Measurements from ENCODE around the gene SPATC1L.
"Not testable (repeated sequence)": the region's sequence is repeated elsewhere in the genome, so short reads cannot be mapped to it uniquely, and the experiment has no call there.

Gene SPATC1L

GRCh38 chr21:46147429-46147828 lies 36.8 kb downstream of the SPATC1L start:
- DNase-seq, result peak; percentile 54

- no peak for DNase-seq
These were observed 37.4 kb downstream of the SPATC1L start for GRCh38 chr21:46146856-46147255.

- no peak for DNase-seq
These were observed 38.2 kb downstream of the SPATC1L start for GRCh38 chr21:46145840-46146691.

GRCh38 chr21:46145159-46145839 lies 39.0 kb downstream of the SPATC1L start:
- no peak for DNase-seq

GRCh38 chr21:46144464-46145070 lies 39.7 kb downstream of the SPATC1L start:
- DNase-seq, result no peak

GRCh38 chr21:46142582-46143473 lies 41.4 kb downstream of the SPATC1L start:
- no peak for DNase-seq

- no peak for DNase-seq
These were observed 42.3 kb downstream of the SPATC1L start for GRCh38 chr21:46141767-46142581.

- DNase-seq, result not testable (repeated sequence)
These were observed 43.8 kb downstream of the SPATC1L start for GRCh38 chr21:46140352-46141003.

GRCh38 chr21:46139686-46140085 lies 44.6 kb downstream of the SPATC1L start:
- DNase-seq, result no peak

GRCh38 chr21:46138383-46138970 lies 45.8 kb downstream of the SPATC1L start:
- DNase-seq, result no peak

GRCh38 chr21:46137908-46138307 lies 46.4 kb downstream of the SPATC1L start:
- no peak for DNase-seq

- DNase-seq, result no peak
These were observed 47.4 kb downstream of the SPATC1L start for GRCh38 chr21:46136739-46137349.

GRCh38 chr21:46135782-46136395 lies 48.4 kb downstream of the SPATC1L start:
- DNase-seq, result no peak

GRCh38 chr21:46131838-46132651 lies 52.2 kb downstream of the SPATC1L start:
- no peak for DNase-seq

GRCh38 chr21:46131588-46131837 lies 52.7 kb downstream of the SPATC1L start:
- DNase-seq, result no peak

- no peak for DNase-seq
These were observed 53.2 kb downstream of the SPATC1L start for GRCh38 chr21:46130831-46131587.

GRCh38 chr21:46129846-46130651 lies 54.2 kb downstream of the SPATC1L start:
- no peak for DNase-seq
